GM20000 (cell line): ENCODE results near the gene INPP1.

Experiments
- DNase-seq: peaks from one replicate; pipeline ENCODE4 v3.0.0; 2012; ENCODE audit warnings: low spot score
- TF ChIP-seq, protein P1 (sequence below): IDR thresholded peaks from 2 replicates; pipeline ENCODE4 v1.5.1; 2012; ENCODE audit warnings: mild to moderate bottlenecking, control low read depth; ENCODE audit errors: extremely low read depth, missing control alignments

Gene INPP1

DNA sequence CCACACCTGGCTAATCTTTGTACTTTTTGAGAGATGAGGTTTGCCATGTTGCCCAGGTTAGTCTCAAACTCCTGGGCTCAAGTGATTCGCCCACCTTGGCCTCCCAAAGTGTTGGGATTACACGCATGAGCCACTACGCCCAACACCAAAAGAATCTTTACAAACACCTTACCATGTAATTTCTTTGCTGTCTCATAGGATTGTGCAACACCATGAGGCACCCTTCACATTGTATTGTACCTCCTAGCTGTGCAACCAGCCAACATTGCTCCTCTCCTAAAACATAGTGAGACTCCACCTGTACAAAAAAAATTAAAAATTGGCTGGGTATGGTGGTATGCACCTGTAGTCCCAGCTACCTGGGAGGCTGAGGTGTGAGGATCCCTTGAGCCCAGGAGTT, 61.7 kb downstream of the INPP1 start:
- no peak for DNase-seq
- TF ChIP-seq, protein P1, sequence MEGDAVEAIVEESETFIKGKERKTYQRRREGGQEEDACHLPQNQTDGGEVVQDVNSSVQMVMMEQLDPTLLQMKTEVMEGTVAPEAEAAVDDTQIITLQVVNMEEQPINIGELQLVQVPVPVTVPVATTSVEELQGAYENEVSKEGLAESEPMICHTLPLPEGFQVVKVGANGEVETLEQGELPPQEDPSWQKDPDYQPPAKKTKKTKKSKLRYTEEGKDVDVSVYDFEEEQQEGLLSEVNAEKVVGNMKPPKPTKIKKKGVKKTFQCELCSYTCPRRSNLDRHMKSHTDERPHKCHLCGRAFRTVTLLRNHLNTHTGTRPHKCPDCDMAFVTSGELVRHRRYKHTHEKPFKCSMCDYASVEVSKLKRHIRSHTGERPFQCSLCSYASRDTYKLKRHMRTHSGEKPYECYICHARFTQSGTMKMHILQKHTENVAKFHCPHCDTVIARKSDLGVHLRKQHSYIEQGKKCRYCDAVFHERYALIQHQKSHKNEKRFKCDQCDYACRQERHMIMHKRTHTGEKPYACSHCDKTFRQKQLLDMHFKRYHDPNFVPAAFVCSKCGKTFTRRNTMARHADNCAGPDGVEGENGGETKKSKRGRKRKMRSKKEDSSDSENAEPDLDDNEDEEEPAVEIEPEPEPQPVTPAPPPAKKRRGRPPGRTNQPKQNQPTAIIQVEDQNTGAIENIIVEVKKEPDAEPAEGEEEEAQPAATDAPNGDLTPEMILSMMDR, result no peak

DNA sequence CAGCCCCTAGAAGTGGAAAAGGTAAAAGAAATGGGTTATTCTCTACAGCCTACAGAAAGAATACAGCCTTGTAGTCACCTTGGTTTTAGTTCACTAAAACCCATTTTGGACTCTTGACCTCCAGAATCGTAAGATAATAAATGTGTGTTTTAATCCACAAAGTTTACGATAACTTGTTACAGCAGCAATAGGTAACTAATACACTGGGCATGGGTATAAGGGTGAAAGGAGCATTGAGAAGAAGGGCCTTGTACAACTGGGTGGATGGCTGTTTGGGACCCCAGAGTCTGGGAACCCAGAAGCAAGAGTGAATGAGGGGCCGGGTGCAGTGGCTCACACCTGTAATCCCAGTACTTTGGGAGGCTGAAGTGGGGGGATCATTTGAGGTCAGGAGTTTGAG, 62.6 kb downstream of the INPP1 start:
- TF ChIP-seq, protein P1, result no peak
- DNase-seq, result no peak

DNA sequence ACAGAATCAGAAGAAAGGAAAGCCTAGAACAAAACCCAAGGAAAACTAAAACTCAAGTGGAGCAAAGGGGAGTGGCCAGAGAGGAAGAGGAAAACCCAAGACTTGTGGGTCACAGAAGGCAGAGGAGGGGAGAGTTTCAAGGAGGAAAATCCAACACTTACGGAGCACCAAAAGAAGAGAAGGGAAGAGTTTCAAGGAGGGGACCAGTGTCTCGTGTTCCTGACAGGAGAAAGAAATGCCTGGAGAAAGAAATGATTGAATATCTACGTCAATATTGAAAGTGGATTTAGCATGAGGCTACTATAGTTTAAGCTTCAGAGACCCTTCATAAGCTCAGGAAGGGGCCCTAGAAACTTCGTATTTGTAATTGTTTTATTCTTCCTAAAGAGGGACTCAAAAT, 63.4 kb downstream of the INPP1 start:
- TF ChIP-seq, protein P1, result no peak
- DNase-seq, result no peak

DNA sequence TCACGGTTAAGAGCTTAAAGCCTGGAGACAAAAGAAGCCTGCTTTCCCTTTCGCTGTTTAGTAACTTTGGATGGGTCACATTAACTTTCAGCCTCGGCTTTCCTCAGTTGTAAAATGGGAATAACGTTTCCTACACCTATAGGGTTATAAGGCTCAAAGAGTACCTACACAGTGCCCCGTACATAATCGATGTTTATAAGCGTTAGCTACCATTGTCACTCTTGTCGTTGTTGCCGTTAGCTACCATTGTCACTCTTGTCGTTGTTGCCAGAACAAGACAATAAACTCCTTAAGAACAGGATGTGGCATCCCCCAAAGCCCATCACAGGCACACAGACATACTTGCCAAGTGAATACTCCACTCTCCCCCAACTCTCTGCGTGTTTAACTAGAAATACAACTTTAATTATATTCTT, 63.9 kb downstream of the INPP1 start:
- TF ChIP-seq, protein P1, result no peak
- DNase-seq, result no peak

DNA sequence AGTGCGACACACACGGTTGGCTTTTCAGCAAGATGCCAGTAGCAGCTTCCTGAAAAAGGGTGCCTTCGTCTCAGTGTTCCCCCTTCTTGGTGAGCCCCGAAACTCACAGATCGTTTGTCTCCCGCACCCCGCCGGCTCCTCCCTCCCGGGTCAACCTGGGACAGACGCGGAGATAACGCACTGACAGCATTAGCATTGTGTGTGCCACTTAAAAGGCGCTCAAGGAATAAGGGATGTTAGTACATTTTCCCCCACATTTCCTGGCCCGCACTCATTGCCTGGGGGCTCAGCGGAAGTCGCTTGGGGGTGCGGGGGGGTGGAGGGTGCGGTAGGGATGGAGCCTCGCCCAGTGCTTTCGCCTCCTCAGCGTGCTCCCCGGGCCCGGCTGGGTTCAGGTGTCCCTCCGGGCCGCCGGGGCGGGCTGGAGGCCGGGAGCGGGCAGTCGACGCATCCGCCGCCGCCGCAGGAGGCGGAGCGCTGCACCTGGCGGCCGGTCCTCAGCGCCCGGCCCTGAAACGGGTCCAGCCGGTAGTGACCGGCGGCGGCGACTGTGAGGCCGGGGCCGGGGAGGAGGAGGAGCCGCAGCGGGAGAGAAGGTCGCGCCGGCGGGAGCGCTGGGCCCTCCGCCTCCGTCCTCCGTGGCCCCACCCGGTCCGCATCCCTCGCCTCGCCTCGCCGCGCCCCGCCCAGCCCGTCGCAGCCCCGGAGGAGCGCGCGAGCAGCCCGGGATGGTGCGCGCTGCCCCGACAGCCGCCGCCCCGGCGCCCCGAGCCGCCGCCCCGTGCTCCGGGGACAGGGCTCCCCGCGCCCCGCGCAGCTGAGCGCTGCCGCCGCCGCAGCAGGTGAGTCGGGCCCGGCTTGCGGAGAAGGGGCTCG, 64.5 kb downstream of the INPP1 start, which contains the start of gene MFSD6:
TSS of gene MFSD6 (plus strand) at position 694 of the 876 bp plus-strand sequence. CDS start 27,675 bp downstream, outside the sequence.
- DNase-seq, result peak; percentile 87
- TF ChIP-seq, protein P1, result no peak

DNA sequence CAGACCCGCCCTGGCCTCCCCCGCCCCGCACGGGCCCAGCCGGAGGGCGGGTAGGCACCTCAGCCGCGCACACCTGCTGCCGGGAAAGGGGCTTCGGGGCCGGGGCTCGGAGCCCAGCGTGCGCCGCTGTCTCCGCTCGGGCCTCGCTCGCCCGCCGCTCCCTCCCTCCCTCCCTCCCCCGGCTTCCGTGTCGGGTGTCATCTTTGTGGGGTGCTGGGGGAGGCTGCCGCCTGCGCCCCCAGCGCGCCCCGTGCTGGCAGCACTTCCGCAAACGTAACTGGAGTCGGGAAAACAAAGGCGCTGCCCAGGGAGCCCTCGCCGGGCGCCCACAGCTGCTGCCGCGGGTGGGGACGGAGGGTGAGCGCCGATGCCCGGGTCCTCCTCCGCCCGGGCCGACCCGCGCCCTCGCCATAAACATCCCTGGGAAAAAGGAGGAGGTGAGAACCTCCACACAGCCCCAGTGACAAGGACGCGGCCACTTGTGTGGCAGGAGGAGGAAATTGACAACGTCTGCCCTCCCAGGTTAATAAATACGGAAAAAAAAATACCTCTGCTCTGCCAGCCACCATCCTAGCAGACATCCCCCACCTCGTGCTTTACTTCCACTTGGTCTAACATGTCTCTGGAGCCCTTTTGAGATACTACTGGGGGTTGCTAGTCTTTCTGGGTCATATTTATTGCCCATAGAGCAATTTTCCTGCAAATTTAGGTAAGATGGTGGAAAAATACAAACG, 65.3 kb downstream of the INPP1 start:
- DNase-seq, result peak; percentile 85

More for the DNA sequence above, 65.3 kb downstream of the INPP1 start:
- TF ChIP-seq, protein P1, result no peak
